ENCODE results near the gene ZSWIM3.

Gene ZSWIM3

DNA sequence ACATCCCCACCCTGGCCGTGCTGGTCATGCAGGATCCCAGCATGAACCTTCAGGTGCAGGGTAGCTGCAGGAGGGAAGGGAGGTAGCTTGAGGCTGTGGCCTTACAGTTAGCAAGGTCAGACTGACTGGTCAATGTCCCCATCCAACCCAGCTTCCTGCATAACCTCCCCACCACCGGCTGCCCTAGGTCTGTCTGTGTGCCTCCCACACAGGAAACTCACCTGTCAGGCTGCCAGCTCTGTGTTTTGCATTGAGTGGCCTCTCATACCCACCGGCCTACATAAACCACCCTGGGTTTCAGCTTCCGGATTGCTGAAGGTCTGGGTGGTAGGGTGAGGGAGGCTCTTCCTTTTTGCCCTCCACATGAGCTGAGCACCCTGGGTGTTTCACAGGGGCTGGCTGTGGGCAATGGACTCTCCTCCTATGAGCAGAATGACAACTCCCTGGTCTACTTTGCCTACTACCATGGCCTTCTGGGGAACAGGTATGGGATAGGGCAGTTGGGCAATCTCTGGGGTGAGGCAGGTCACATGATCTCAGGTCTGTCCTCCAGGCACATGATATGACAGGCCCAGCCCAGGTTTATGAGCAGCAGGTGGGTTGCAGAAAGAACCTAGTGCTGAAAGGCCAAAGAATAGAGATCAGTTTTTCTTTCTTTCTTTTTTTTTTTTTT, 35.5 kb downstream of the ZSWIM3 start:
- Histone ChIP-seq H3K27me3 (ENCODE audit: low read depth, low read length) (no peaks in the 10 kb centered on the region), H3K4me2 (ENCODE audit: low read length) (no peak overlapping the region), H3K9me3 (ENCODE audit: insufficient read depth, low read length) (no peaks in the 10 kb centered on the region), H3K79me2 (ENCODE audit: low read length) (no peaks in the 10 kb centered on the region), H3K9ac (ENCODE audit: low read length) (no peak overlapping the region), H3K4me1 (ENCODE audit: low read length) (peaks cover 11% of the 10 kb centered on the region), H4K20me1 (ENCODE audit: insufficient read depth, low read length) (no peaks in the 10 kb centered on the region), H3K4me3 (ENCODE audit: low read length) (no peak overlapping the region), H3K36me3 (replicated peaks; ENCODE audit: low read depth, low read length) (peaks cover 12% of the 10 kb centered on the region), H3K27ac (ENCODE audit: low read length) (no peak overlapping the region), H2AFZ (ENCODE audit: low read depth, low read length) (no peak overlapping the region)
- no peak for TF ChIP-seq EZH2phosphoT487 (IDR thresholded peaks at IDR 0.05; ENCODE audit: low read depth)
- TF ChIP-seq, protein P1, sequence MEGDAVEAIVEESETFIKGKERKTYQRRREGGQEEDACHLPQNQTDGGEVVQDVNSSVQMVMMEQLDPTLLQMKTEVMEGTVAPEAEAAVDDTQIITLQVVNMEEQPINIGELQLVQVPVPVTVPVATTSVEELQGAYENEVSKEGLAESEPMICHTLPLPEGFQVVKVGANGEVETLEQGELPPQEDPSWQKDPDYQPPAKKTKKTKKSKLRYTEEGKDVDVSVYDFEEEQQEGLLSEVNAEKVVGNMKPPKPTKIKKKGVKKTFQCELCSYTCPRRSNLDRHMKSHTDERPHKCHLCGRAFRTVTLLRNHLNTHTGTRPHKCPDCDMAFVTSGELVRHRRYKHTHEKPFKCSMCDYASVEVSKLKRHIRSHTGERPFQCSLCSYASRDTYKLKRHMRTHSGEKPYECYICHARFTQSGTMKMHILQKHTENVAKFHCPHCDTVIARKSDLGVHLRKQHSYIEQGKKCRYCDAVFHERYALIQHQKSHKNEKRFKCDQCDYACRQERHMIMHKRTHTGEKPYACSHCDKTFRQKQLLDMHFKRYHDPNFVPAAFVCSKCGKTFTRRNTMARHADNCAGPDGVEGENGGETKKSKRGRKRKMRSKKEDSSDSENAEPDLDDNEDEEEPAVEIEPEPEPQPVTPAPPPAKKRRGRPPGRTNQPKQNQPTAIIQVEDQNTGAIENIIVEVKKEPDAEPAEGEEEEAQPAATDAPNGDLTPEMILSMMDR (IDR thresholded peaks at IDR 0.05; ENCODE audit: low read depth, low read length), result no peak

DNA sequence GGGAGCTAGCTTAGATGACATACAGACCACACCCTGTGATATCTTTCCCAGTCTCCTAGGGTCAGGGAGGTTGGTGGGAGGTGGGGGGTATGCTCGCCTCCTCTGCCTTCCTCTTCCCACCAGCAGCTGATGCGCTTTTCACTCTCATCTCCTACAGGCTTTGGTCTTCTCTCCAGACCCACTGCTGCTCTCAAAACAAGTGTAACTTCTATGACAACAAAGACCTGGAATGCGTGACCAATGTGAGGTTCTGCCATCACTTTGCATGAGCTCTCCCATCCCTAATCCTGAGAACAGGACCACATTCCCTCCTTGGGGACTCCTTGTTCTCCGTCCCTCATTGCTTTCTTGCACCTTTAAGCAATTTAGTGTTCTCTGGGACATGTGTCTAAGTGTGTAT, 36.4 kb downstream of the ZSWIM3 start:
- Histone ChIP-seq H3K9me3 (ENCODE audit: insufficient read depth, low read length) (no peaks in the 10 kb centered on the region), H4K20me1 (ENCODE audit: insufficient read depth, low read length) (no peaks in the 10 kb centered on the region), H3K4me2 (ENCODE audit: low read length) (no peak overlapping the region), H3K27ac (ENCODE audit: low read length) (no peak overlapping the region), H3K4me1 (ENCODE audit: low read length) (peaks cover 11% of the 10 kb centered on the region), H3K36me3 (replicated peaks; ENCODE audit: low read depth, low read length) (peaks cover 16% of the 10 kb centered on the region), H3K9ac (ENCODE audit: low read length) (no peak overlapping the region), H3K4me3 (ENCODE audit: low read length) (no peak overlapping the region), H3K79me2 (ENCODE audit: low read length) (no peaks in the 10 kb centered on the region), H2AFZ (ENCODE audit: low read depth, low read length) (no peak overlapping the region), H3K27me3 (ENCODE audit: low read depth, low read length) (no peaks in the 10 kb centered on the region)
- no peak for TF ChIP-seq EZH2phosphoT487 (IDR thresholded peaks at IDR 0.05; ENCODE audit: low read depth)
- TF ChIP-seq, protein P1 (IDR thresholded peaks at IDR 0.05; ENCODE audit: low read depth, low read length), result no peak

DNA sequence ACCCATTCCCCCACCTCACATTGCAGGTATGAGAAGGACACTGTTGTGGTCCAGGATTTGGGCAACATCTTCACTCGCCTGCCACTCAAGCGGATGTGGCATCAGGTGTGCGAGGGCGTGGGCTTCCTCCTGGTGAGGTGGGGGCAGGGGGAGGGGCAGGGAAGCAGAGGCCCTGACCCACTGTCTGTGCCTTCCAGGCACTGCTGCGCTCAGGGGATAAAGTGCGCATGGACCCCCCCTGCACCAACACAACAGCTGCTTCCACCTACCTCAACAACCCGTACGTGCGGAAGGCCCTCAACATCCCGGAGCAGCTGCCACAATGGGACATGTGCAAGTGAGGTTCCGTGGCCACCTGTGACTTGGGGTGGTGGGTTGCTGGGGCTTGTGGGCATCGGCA, 37.4 kb downstream of the ZSWIM3 start:
- Histone ChIP-seq H3K79me2 (ENCODE audit: low read length) (no peaks in the 10 kb centered on the region), H4K20me1 (ENCODE audit: insufficient read depth, low read length) (no peaks in the 10 kb centered on the region), H3K9me3 (ENCODE audit: insufficient read depth, low read length) (no peaks in the 10 kb centered on the region), H3K9ac (ENCODE audit: low read length) (no peak overlapping the region), H3K4me3 (ENCODE audit: low read length) (no peak overlapping the region), H3K36me3 (replicated peaks; ENCODE audit: low read depth, low read length) (peaks cover 16% of the 10 kb centered on the region), H3K27me3 (ENCODE audit: low read depth, low read length) (no peaks in the 10 kb centered on the region), H3K4me2 (ENCODE audit: low read length) (no peak overlapping the region), H2AFZ (ENCODE audit: low read depth, low read length) (no peak overlapping the region), H3K27ac (ENCODE audit: low read length) (no peak overlapping the region), H3K4me1 (ENCODE audit: low read length) (peaks cover 11% of the 10 kb centered on the region)
- TF ChIP-seq, protein P1 (IDR thresholded peaks at IDR 0.05; ENCODE audit: low read depth, low read length), result no peak
- TF ChIP-seq EZH2phosphoT487 (IDR thresholded peaks at IDR 0.05; ENCODE audit: low read depth), result no peak

DNA sequence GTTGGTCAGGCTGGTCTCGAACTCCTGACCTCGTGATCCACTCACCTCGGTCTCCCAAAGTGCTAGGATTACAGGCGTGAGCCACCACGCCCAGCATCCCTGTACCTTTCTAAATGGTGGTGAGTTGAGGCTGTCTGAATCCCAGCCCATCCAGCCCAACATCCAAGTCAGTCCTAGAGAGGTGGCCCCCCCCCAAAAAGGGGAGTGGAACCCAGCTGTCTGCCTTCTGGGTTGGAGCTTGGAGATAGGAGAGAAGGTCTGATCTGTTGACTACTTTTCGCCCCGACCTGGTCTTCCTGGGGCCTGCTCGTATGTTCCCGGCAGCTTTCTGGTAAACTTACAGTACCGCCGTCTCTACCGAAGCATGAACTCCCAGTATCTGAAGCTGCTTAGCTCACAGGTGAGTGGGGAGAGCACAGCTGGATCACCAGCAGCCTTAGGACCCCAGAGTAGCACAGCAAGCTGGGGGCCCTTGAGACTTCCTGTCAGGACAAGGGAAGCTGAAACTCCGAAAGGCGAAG, 39.3 kb downstream of the ZSWIM3 start:
- H3K9ac ChIP-seq (ENCODE audit: low read length), result no peak overlapping the region
- TF ChIP-seq, protein P1 (IDR thresholded peaks at IDR 0.05; ENCODE audit: low read depth, low read length), result no peak
- TF ChIP-seq EZH2phosphoT487 (IDR thresholded peaks at IDR 0.05; ENCODE audit: low read depth), result no peak
- no peak overlapping the region for H3K4me2 ChIP-seq (ENCODE audit: low read length)
- no peak overlapping the region for H2AFZ ChIP-seq (ENCODE audit: low read depth, low read length)
- no peaks in the 10 kb centered on the region for H3K79me2 ChIP-seq (ENCODE audit: low read length)
- H3K27me3 ChIP-seq (ENCODE audit: low read depth, low read length), result no peaks in the 10 kb centered on the region
- no peaks in the 10 kb centered on the region for H3K9me3 ChIP-seq (ENCODE audit: insufficient read depth, low read length)
- no peak overlapping the region for H3K4me3 ChIP-seq (ENCODE audit: low read length)
- H3K36me3 ChIP-seq (replicated peaks; ENCODE audit: low read depth, low read length), result peaks cover 18% of the 10 kb centered on the region
- no peaks in the 10 kb centered on the region for H4K20me1 ChIP-seq (ENCODE audit: insufficient read depth, low read length)
- H3K4me1 ChIP-seq (ENCODE audit: low read length), result peaks cover 6% of the 10 kb centered on the region
- no peak overlapping the region for H3K27ac ChIP-seq (ENCODE audit: low read length)

Data from OCI-LY3 (cell line).